ENCODE results near the gene MT1X.

DNA sequence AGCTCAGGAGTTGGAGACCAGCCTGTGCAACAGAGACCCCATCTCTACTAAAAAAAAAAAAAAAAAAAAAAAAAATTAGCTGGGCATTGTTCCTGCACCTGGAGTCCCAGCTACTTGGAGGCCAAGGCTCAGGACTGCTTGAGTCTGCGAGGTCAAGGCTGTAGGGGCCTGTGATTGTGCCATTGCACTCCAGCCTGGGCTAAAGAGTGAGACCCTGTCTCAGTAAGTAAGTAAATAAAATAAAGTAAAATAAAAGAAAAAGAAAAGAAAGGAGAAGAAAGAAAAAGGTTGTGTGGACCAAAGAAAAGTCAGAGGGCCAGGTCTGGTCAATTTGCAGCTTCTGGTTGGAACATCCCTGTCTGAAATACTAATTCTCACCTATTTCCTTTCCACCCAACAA, 18.4 kb downstream of the MT1X start:
- no peak for TF ChIP-seq POLR2A (IDR thresholded peaks at IDR 0.05)
- no peak for TF ChIP-seq POLR2AphosphoS5 (IDR thresholded peaks at IDR 0.05)
- TF ChIP-seq, protein P1, sequence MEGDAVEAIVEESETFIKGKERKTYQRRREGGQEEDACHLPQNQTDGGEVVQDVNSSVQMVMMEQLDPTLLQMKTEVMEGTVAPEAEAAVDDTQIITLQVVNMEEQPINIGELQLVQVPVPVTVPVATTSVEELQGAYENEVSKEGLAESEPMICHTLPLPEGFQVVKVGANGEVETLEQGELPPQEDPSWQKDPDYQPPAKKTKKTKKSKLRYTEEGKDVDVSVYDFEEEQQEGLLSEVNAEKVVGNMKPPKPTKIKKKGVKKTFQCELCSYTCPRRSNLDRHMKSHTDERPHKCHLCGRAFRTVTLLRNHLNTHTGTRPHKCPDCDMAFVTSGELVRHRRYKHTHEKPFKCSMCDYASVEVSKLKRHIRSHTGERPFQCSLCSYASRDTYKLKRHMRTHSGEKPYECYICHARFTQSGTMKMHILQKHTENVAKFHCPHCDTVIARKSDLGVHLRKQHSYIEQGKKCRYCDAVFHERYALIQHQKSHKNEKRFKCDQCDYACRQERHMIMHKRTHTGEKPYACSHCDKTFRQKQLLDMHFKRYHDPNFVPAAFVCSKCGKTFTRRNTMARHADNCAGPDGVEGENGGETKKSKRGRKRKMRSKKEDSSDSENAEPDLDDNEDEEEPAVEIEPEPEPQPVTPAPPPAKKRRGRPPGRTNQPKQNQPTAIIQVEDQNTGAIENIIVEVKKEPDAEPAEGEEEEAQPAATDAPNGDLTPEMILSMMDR (IDR thresholded peaks at IDR 0.05), result no peak
